NCI-H226 (cell line): Measurements from ENCODE around the gene RRAS2.
"Not testable (repeated sequence)": the region's sequence is repeated elsewhere in the genome, so short reads cannot be mapped to it uniquely, and the experiment has no call there.

ENCODE experiments used
- DNase-seq: peaks from one replicate; pipeline ENCODE4 v3.0.0-alpha.2; 2015

RRAS2 gene

GRCh38 chr11:14370496-14370895 lies 11.5 kb upstream of the RRAS2 start:
- no peak for DNase-seq

DNA sequence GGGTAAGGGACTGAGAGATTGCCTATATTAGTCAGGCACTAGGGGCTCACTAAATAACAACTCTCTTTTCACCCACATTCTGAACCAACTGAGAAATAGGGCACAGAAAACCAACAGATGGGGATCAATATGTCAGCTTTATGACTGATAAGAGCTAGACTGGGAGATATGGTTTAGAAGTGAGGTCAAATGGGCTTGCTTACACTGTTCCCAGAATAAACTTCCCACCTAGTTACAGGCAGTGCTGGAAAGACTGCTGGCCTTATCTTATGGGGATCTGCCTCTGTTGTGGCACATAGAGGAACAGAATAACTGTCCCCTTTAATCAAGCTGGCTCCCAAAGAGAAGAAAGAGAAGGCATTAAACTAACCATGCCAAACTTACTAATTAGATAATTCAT lies 10.6 kb upstream of the RRAS2 start:
- DNase-seq: no peak

DNA sequence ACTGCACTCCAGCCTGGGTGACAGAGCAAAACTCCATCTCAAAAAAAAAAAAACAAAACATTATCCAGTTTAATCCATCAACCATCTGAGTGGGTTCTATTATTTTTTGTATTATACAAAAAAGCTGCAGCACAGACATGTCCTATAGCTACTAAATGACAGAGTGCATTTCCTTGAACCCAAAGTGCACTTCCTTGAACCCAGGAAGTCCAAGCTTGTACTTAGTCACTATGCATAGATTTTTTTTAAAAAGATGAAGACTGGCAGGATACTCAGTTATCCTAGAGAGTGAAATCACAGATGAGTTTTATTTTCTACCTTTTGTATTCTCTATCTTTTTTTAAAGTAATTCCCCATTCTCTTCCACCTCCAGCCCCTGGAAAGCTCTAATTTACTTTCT lies 8.0 kb upstream of the RRAS2 start:
- no peak for DNase-seq

- DNase-seq: no peak
These were observed 5.3 kb upstream of the RRAS2 start for GRCh38 chr11:14364322-14364721.

GRCh38 chr11:14362611-14363010 lies 3.6 kb upstream of the RRAS2 start:
- DNase-seq: no peak

- no peak for DNase-seq
These were observed 3.0 kb upstream of the RRAS2 start for GRCh38 chr11:14361951-14362350.

GRCh38 chr11:14360976-14361375 lies 2.0 kb upstream of the RRAS2 start:
- no peak for DNase-seq

- no peak for DNase-seq
These were observed 583 bp upstream of the RRAS2 start for GRCh38 chr11:14359501-14360031.

GRCh38 chr11:14357881-14358728 lies 878 bp downstream of the RRAS2 start:
- peak; percentile 73 for DNase-seq

DNA sequence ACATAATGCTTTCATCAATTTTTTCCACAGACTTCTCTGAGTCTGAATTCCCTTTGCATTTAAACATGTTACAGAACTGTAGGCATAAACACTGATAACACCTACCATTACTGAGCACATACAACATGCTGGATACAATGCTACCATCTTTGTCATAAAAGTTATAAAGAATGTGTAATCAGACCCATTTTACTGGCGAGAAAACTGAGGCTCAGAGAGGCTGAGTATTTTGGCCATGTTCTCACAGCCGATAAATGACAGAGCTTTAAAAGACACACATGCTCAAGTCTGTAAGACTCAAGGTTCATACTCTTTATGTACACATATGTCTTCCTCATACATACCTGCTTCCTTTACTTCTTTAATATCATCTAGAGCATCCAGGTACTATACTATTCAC lies 2.6 kb downstream of the RRAS2 start:
- DNase-seq: no peak

DNA sequence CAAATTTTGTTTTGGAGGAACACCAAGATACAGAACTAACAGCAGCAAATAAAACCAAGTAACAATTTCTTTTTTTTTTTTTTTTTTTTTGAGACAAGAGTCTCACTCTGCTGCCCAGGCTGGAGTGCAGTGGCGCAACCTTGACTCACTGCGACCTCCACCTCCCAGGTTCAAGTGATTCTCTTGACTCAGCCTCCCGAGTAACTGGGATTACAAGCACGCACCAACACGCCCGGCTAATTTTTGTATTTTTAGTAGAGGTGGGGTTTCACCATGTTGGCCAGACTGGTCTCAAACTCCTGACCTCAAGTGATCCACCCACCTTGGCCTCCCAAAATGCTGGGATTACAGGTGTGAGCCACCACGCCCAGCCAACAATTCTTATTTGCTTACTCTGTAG lies 4.4 kb downstream of the RRAS2 start:
- not testable (repeated sequence) for DNase-seq

- DNase-seq: no peak
These were observed 8.2 kb downstream of the RRAS2 start for GRCh38 chr11:14350716-14351238.

GRCh38 chr11:14350215-14350614 lies 8.8 kb downstream of the RRAS2 start:
- DNase-seq: peak; percentile 29

DNA sequence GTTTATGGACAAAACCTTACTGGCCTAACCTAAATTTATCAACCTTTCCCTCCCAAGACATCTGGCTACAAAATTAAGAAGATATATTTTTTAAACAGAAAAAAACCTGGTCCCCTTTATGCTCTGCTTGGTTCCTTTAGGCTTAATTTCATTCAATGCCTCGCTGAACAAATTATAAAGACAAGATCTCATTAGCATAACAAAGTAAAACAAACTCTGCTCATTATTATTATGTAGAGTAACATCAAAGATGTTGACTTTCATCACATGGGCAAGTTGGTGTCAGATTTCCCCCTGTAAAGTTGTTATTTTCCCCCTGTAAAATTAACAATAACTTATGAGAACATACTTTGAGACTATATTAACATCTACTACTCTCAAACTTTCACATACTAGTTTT lies 11.0 kb downstream of the RRAS2 start:
- DNase-seq: no peak

DNA sequence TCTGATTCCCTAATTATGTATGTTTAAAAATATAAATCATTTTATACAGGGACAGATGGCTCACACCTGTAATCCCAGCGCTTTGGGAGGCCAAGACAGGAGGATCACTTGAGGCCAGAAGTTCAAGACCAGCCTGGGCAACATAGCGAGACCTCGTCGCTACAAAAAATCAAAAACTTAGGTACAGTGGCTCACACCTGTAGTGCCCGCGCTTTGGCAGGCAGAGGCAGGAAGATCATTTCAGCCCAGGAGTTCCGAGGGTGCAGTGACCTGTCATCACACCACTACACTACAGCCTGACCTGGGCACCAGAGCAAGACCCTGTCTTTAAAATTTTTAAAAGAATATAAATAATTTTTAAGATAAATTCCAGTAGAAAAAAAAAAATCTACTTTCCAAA lies 11.5 kb downstream of the RRAS2 start:
- DNase-seq: no peak

DNA sequence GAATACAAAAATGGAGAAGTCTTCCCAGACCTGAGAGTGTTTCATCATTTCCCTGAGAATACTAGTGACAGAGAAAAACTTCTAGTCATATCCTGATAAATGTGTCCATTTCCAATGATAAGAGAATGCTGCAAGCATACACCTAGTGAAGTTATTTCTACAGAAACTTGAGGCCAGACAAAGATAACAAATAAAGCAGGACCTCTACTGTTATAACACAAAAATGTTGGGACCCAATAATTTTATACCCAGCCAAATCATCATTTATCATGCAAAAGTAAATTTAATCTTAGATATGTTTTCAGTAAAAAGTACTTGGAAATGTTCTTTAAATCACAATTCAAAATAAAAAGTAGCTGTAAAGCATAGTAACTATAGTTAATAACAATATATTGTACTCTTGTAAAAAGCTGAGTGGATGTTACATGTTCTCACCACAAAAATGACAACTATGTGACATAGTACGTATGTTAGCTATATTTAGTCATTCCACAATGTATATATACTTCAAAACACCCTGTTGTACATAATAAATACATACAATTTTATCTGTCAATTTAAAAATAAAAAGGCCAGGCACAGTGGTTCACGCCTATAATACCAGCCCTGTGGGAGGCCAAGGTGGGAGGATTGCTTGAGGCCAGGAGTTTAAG lies 12.6 kb downstream of the RRAS2 start:
- peak; percentile 37 for DNase-seq

DNA sequence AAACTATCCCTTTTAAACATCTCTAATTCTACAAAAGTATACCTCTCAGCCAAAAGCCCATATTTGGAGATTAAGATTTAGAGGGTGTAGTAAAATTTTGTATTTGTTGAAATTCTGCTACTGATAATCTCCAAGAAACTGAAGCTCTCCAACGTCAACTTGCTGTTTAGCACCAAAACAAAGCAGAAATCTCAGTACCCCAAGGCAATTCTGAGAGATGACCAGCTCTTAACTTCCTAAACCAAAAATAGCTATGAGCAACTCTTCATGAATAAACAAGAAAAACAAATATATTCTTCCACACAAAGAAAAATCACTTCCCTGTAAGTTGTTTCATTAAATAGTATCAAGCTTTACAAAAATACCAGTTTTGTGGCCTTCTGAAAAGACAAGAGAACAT lies 13.3 kb downstream of the RRAS2 start:
- no peak for DNase-seq

DNA sequence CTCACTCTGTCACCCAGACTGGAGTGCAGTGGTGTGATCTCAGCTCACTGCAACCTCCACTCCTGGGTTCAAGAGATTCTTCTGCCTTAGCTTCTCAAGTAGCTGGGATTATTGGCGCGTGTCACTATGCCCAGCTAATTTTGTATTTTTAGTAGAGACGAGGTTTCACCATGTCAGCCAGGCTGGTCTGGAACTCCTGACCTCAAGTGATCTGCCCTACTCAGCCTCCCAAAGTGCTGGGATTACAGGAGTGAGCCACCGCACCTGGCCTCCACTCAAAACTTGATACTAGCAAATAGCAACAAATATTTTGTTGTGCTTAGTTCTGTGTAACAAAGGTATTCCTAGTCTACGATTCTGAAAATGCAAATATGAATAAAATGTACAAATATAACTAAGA lies 14.0 kb downstream of the RRAS2 start:
- not testable (repeated sequence) for DNase-seq

DNA sequence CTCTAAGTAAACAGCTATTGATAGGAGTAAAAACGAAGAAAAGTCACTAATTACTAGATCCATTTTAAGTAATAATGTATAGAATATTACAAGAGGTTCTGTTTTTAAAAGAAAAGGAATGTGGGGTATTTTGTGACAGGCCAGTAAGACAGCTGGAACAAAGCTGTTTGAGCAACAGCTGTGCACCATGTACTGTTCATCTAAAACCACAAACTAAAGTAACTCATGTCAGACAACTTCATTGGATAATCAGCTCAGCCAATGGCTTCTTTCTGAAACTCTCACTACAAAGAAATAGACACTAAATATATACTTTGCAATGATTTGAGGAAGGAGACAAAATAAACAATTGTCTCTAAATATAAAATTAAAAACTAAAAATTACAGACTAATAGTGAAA lies 16.1 kb downstream of the RRAS2 start:
- DNase-seq: no peak

DNA sequence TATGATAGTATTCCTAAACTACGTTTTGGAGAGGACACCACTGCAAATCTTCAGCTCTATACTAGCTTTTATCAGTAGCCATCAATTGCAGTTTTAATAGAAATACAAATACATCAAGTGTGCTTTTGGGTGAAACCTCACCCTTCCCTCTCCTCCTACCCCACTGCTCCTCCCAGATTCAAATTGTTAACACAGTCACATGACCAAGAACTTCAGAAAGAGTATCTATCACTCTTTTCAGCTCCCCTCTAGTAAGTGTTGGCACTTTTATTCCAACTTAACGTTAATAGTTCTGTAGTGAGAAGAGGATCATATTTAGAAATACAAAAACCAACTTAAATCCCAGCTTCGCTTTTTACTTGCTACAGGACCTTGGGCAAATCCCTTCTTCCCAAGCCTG lies 17.0 kb downstream of the RRAS2 start:
- no peak for DNase-seq

GRCh38 chr11:14340721-14341120 lies 18.3 kb downstream of the RRAS2 start:
- no peak for DNase-seq

DNA sequence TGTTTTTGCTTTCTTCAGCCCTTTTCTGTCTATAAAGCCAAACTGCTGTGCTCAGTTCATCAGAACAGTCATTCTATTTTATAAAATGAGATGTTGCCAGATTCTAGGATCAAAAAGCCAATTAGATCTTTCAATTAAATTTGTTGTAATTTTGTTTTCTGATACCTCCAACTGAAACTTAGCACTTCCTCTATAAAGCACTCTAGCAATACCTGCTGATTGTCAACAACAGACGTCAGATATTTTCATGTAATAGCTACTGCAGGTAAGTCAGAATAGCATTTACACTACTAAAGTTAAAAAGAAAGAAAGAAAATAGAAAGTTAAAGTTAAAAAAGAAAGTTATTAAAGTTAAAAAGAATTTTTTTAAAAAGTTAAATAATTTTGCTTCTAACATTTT lies 19.6 kb downstream of the RRAS2 start:
- no peak for DNase-seq

DNA sequence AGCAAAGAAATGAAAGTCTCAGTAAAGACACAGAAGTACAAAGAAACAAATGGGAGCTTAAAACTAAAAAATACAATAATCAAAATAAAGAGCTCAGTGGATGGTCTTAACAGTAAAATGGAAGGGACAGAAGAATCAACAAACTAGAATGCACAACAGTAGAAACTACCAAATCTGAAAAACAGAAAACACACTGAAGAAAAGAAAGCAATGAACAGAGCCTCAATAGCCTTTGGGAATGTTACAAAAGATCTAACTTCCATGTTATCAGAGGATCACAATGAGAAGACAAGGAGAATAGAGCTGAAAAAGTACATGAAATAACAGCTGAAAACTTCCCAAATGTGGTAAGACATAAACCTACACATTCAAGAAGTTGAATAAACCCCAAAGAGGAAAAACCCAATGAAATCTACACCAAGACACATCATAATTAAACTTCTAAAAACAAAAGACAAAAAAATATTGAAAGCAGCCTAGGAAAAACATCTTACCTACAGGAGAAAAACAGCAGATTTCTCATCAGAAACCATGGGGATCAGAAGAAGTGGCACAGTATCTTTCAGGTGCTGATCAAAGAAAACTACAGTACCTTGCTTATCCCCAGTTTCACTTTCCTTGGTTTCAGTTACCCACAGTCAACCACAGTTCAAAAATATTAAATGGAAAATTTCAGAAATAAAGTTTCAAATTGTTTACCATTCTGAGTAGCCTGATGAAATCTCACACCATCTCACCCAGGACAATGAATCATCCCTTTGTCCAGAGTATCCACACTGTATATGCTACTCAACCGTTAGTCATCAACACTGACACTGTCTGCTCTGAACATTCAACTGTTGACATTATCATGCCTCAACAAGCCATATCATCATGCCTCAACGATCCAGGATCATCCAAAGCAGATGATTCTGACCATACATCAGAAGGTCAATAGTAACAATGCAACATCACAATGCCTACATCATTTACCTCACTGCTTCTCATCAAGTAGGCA lies 22.2 kb downstream of the RRAS2 start:
- peak; percentile 93 for DNase-seq
